NCI-H2081 (cell line): Measurements from ENCODE around the gene LOXL4.
"Not testable (repeated sequence)": the region's sequence is repeated elsewhere in the genome, so short reads cannot be mapped to it uniquely, and the experiment has no call there.

ENCODE experiments used
- DNase-seq, 2 experiments: peaks; one replicate each; lab custom pipeline; 2025; lab: John Stamatoyannopoulos, UW

Gene LOXL4

GRCh38 chr10:98244141-98244540, 23.9 kb downstream of the LOXL4 start:
- no peak for DNase-seq

DNA sequence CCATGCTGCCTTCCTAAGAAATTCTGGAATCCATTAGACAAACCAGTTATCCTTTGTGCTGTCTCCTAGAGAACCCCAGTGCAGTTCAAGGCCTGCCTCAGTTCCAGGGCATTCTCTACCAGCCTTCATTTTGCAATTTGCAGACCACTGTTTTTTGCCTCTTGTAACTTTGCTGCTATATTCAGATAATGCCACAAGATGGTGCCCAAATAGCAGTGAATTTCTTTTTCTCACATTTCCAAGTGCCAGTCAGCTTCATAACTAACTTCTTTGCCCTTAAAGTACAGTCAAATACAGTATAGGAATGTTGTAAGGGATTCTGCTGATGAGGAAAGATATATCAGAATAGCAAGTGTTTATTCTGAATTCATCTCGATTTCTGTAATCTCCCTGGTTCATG, 25.2 kb downstream of the LOXL4 start:
- DNase-seq, result no peak

DNA sequence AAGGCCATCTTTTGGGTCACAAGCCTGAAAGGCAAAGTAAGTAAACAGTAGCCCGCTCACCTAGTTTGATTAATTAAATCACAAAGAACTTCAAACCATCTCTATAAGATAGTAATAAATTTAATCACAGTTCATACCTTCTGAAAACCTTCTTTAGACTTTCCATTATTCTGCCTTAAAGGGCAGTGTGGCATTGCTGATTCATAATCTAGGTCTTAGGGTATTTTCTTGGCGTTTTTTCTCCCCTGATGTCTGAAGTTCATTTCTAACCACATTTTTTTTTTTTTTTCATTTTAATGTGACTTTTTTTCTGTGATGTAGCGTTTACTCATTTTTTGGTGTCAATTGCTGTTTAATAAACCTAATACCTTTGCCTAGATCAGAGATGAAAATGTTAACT, 27.5 kb downstream of the LOXL4 start:
- no peak for DNase-seq

DNA sequence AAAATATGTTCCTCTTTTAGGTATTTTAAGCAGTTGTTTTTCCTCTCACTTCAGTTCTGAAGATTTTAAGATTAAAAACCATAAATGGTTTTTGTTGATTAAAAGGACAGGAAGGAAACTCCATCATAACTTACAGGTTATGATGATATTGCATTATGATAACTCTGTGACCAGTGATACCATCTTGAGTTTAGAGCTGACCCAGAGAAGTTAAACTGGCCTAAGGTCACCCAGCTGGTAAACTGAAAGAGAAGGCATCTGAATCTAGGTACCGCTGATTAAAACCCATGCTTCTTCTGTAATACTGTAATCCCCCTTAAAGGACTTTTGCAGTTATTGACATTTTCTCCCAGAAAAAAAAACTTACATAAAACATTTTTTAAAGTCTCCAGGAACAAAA, 29.6 kb downstream of the LOXL4 start:
- DNase-seq, result no peak

- no peak for DNase-seq
These were observed 31.1 kb downstream of the LOXL4 start for GRCh38 chr10:98236862-98237261.

GRCh38 chr10:98235846-98236245, 32.1 kb downstream of the LOXL4 start:
- DNase-seq, result no peak

GRCh38 chr10:98231417-98231816, 36.6 kb downstream of the LOXL4 start:
- no peak for DNase-seq

GRCh38 chr10:98228266-98228665, 39.7 kb downstream of the LOXL4 start:
- DNase-seq, result not testable (repeated sequence)

DNA sequence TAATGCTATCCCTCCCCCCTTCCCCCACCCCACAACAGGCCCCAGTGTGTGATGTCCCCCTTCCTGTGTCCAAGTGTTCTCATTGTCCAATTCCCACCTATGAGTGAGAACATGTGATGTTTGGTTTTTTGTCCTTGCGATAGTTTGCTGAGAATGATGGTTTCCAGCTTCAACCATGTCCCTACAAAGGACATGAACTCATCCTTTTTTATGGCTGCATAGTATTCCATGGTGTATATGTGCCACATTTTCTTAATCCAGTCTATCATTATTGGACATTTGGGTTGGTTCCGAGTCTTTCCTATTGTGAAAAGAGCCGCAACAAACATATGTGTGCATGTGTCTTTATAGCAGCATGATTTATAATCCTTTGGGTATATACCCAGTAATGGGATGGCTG, 40.3 kb downstream of the LOXL4 start:
- not testable (repeated sequence) for DNase-seq

DNA sequence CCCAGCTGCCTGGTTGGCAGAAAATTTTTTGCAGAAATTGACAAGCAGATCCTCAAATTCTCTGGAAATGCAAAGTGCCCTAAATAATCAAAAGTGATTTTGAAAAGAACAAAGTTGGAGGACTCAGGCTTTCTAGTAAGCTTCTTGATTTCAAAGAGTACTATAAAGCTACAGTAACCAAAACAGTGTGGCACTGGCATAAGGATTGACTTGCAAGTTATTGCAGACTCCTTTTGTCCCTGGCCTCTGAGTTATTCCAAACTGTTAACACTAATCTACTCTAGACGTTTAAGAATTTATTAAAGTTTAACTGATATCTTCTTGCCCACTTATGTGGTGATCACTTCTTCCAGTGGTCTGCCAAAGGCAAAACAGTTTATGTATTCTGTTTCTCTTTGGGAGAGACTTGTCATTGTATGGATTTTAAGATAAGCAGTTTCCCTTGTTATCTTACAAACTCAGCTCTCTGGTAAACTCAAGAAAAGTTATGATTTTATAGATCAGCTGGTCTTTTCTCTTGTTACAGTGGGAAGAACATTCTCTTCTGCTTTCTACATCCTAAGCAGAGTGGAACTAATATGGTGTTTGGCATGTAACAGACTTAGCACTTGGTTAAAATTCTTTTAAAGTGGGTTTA, 41.4 kb downstream of the LOXL4 start:
- no peak for DNase-seq

GRCh38 chr10:98224996-98225395, 43.0 kb downstream of the LOXL4 start:
- DNase-seq, result no peak

DNA sequence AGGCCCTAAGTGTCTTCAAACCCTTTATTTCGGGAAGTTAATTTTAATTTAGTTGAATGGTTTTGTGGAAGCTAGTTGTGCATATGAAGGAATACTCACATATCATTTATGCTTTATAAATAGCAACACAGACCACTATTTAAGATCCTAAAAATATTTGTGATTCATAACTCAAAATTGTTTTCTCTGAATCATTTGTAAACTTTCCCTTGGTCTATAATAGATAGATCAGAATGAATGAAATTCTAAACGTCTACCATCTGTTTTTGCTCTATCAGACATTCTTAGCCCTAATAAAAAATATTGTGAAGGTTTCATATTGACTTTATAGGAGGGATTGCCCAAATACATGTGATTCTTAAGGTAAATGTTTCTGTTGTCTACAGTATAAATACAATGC, 43.5 kb downstream of the LOXL4 start:
- DNase-seq, result no peak

GRCh38 chr10:98223874-98224273, 44.1 kb downstream of the LOXL4 start:
- no peak for DNase-seq

- no peak for DNase-seq
These were observed 50.2 kb downstream of the LOXL4 start for GRCh38 chr10:98217801-98218200.

DNA sequence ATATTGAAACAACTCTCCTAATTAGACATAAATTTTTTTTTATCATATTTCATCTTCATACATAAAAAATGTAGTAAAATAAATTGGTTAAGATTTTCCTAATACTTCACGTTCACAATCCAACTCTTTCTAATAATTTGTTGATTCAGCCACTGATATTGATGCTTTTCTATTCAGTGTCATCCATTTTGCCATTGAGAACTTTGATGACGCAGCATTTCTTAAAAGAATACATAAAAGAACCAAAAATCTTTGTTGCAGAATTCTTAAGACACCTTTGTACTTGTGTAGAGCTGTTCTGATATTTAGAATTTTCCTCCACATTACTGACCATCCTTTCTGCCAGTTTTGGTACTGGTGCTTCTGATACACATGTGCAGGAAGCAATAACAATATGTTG, 52.6 kb downstream of the LOXL4 start:
- no peak for DNase-seq

DNA sequence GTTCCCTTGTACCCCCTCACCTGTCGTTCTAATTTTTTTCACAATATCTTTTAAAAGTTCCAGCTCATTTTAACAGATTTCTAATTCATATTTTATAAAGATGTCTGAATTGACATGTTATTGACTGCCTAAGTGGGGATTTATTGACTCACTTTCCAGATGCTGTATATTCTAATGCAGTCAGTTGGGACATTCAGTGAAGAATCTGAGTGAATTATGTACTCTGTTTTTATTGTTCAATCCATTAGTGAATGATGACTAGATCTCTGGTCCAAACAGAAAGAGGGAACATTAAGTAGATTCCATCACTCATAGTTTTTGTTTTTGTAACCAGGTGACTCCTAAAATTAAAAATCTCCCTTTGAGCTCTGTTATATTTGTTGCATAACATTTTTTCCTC, 54.3 kb downstream of the LOXL4 start:
- no peak for DNase-seq

DNA sequence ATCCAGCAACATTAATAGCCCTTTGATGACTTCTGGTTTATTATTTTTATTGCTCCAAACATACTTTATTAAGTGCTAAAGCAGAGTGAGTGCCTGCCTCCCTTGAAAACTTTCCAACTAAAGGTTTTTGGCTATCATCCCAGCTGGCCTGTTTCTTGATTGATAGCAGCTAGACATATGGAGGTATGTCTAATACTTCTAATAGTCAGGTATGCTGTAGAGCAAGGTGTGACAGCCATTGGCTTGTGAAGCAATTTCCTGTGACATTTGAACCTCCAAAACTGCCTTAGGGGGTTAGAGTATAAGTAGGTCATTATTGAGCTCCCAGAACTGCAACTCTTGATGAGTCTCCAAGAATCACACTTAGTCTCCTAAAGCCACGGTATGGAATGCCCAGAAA, 55.8 kb downstream of the LOXL4 start:
- DNase-seq, result no peak

DNA sequence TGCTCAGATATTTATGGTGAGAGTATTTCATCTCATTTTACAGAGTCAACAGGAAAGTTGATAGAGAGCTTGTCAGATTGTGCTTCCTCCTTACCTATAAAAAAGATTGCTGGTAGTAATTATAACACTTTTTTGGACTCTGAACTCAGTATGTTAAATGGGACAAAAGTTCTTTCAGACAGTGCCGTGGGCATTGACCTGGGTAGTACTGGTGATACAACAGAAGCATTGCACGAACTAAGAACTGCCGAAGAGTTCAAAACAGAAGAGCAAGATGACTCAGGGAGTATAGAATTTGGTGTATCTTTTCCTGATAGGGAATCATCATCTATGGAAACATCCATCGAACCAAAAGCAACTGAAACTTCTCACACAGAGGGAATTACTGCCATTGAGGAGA, 58.6 kb downstream of the LOXL4 start:
- DNase-seq, result no peak

DNA sequence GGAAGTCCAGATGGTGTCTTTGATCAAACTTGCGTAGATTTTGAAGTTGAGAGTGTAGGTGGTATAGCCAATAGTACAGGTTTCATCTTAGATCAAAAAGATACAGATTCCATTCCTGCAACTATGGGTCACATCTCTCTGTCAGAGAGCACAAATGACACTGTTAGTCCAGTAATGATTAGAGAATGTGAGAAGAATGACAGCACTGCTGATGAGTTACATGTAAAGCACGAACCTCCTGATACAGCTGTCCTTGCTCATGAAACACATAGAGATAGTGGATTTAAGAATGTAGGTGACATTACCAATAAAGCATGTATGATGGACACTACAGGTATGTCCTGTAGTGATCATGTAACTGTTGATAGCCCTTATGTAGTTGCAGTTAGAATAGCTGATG, 59.1 kb downstream of the LOXL4 start:
- DNase-seq, result no peak

DNA sequence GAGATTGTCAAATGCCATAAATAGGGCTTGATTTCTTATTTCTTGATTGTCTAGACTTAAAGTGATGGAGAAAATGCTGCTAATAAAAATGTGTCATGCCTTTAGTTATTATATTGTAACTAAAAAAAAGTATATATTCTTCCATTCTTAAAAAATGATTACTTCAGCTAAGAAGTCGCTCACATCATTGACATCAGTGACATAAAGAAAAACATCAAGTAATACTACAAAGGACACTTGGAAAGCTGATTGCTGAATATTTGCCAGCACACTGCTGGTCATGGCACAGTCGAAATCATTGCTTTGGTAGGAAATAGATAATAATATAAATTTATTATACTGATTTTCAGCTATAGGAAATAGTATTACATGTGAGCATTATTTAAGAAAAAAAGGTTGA, 62.6 kb downstream of the LOXL4 start:
- no peak for DNase-seq

DNA sequence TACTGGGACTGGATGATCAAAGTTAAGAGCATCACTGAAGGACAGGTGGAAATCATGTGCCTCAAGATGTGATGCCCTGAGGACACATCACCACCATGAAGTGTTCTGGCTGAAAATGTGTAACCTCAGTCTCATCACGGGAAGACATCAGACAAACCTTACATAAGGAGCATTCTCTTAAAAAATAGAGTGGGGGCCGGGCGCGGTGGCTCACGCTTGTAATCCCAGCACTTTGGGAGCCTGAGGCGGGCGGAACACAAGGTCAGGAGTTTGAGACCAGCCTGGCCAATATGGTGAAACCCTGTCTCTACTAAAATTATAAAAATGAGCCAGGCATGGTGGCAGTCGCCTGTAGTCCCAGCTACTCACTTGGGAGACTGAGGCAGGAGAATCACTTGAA, 65.6 kb downstream of the LOXL4 start:
- DNase-seq, result no peak

- no peak for DNase-seq
These were observed 66.2 kb downstream of the LOXL4 start for GRCh38 chr10:98201760-98202159.
